CD4-positive, alpha-beta memory T cell (primary cell): ENCODE measurements around the gene MYO9A. TPM values are rescaled to one million over a fixed set of nuclear protein-coding genes. Genes with fewer than 3 reads are reported as not detected.

Experiments used
- CTCF ChIA-PET: fragments of 350-600 bp; sonication (Branson Sonifier 250); formaldehyde crosslinking; loops from one replicate; lab custom pipeline; 2021; ENCODE audit warnings: inconsistent platforms; ENCODE audit not compliant: partially characterized antibody; lab: Charles Lee
- POLR2A ChIA-PET: fragments of 350-600 bp; sonication (Branson Sonifier 250); formaldehyde crosslinking; loops from one replicate; lab custom pipeline; 2021; ENCODE audit not compliant: partially characterized antibody; lab: Charles Lee
- DNase-seq, 5 donors: peaks; one replicate each; pipeline versions ENCODE4 v3.0.0 to v3.0.0-alpha.2; 2020 to 2022; ENCODE audit warnings: mixed read lengths in 1 of 5
- H3K27ac ChIP-seq: one replicate; pipeline ENCODE4 v1.7.0; 2013; ENCODE audit warnings: low read depth, low read length
- H3K27me3 ChIP-seq: 2 replicates; pipeline ENCODE4 v1.7.0; 2013; ENCODE audit warnings: mild to moderate bottlenecking, low read length, moderate library complexity; ENCODE audit not compliant: insufficient read depth
- H3K36me3 ChIP-seq: 2 replicates; pipeline ENCODE4 v1.7.0; 2013; ENCODE audit warnings: mild to moderate bottlenecking, low read length, moderate library complexity; ENCODE audit not compliant: insufficient read depth
- H3K4me1 ChIP-seq: 2 replicates; pipeline ENCODE4 v1.7.0; 2013; ENCODE audit warnings: mild to moderate bottlenecking, low read length, moderate library complexity; ENCODE audit not compliant: insufficient read depth
- H3K4me3 ChIP-seq, 2 donors: one replicate each; pipeline ENCODE4 v1.7.0; 2013; ENCODE audit warnings: low read length in 2 of 2, mild to moderate bottlenecking in 1 of 2
- H3K9me3 ChIP-seq, 2 donors: one replicate each; pipeline ENCODE4 v1.7.0; 2013; ENCODE audit warnings: low read length in 2 of 2, control low read depth in 1 of 2; ENCODE audit not compliant: control insufficient read depth in 1 of 2
- H3K27ac Mint-ChIP-seq, 7 donors: one replicate each; pipeline ENCODE4 v1.8.0; 2020 to 2021; ENCODE audit warnings: mixed read lengths in 7 of 7, mild to moderate bottlenecking in 6 of 7, inconsistent platforms in 3 of 7, moderate library complexity in 3 of 7
- H3K27me3 Mint-ChIP-seq, 2 donors: one replicate each; pipeline ENCODE4 v1.8.0; 2020 to 2021; ENCODE audit warnings: mixed read lengths in 2 of 2
- H3K36me3 Mint-ChIP-seq, 2 donors: one replicate each; pipeline ENCODE4 v1.8.0; 2020 to 2021; ENCODE audit warnings: mixed read lengths in 2 of 2, inconsistent platforms in 1 of 2, mild to moderate bottlenecking in 1 of 2
- H3K4me1 Mint-ChIP-seq, 4 donors: one replicate each; pipeline ENCODE4 v1.8.0; 2020 to 2021; ENCODE audit warnings: mixed read lengths in 4 of 4, mild to moderate bottlenecking in 1 of 4
- H3K4me3 Mint-ChIP-seq, 8 donors: one replicate each; pipeline ENCODE4 v1.8.0; 2020 to 2021; ENCODE audit warnings: mixed read lengths in 8 of 8, mild to moderate bottlenecking in 7 of 8, moderate library complexity in 6 of 8, inconsistent platforms in 3 of 8
- H3K9me3 Mint-ChIP-seq, 8 donors: one replicate each; pipeline ENCODE4 v1.8.0; 2020 to 2021; ENCODE audit warnings: mixed read lengths in 8 of 8, mild to moderate bottlenecking in 5 of 8, inconsistent platforms in 3 of 8, moderate library complexity in 1 of 8
- intact Hi-C: fragments of 100-400 bp; cut with micrococcal nuclease; formaldehyde crosslinking; loops from one replicate; pipeline ENCODE4 v1.15.1; 2023
- polyA plus RNA-seq, 2 donors: library from polyadenylated mRNA; unstranded; fragments of 300-500 nt; fragmentation: Illumina TruSeq; gene quantifications; one replicate each; pipeline ENCODE4 v1.2.3, GENCODE V29; 2021
- total RNA-seq, 2 experiments: library from RNA; stranded (reverse); gene quantifications; one replicate each; pipeline ENCODE4 v1.2.3, GENCODE V29; 2021

The MYO9A gene
- total and polyA plus RNA-seq, 4 experiments from 2014 or later = 7.8 to 44.0 (median 28.0) TPM

GRCh38 chr15:71800835-71801745 lies 316.9 kb downstream of the MYO9A start:
- no peak overlapping the region for H3K27ac Mint-ChIP-seq
- H3K4me1 Mint-ChIP-seq = no peaks in the 10 kb centered on the region
- peak in 1 of 5 donors; percentile 12 for DNase-seq

GRCh38 chr15:71800190-71800589 lies 317.8 kb downstream of the MYO9A start:
- ChIA-PET CTCF (interaction anchor here (2.4 kb wide), 1 partner anchor 56 kb away, joined by 9 read pairs; no protein-coding TSS in a partner anchor), POLR2A (no interaction called here)
- Mint-ChIP-seq H3K4me3 (no peak overlapping the region), H3K36me3 (no peaks in the 10 kb centered on the region), H3K9me3 (no peaks in the 10 kb centered on the region), H3K27me3 (peaks cover 11 to 18% of the 10 kb centered on the region in 2 donors), H3K27ac (no peak overlapping the region), H3K4me1 (no peaks in the 10 kb centered on the region)
- Histone ChIP-seq H3K27me3 (peaks cover 5% of the 10 kb centered on the region), H3K4me3 (no peak overlapping the region), H3K9me3 (no peaks in the 10 kb centered on the region), H3K4me1 (no peaks in the 10 kb centered on the region), H3K36me3 (no peaks in the 10 kb centered on the region), H3K27ac (no peak overlapping the region)
- intact Hi-C loops = no loop called here
- DNase-seq = no peak

More at GRCh38 chr15:71800835-71801745, 316.9 kb downstream of the MYO9A start:
- Histone ChIP-seq H3K36me3 (no peaks in the 10 kb centered on the region), H3K4me1 (no peaks in the 10 kb centered on the region), H3K4me3 (no peak overlapping the region), H3K27me3 (peaks cover 5% of the 10 kb centered on the region), H3K27ac (no peak overlapping the region), H3K9me3 (no peaks in the 10 kb centered on the region)
- Mint-ChIP-seq H3K4me3 (no peak overlapping the region), H3K27me3 (peaks cover 13 to 19% of the 10 kb centered on the region in 2 donors), H3K36me3 (no peaks in the 10 kb centered on the region), H3K9me3 (no peaks in the 10 kb centered on the region)
- ChIA-PET POLR2A (no interaction called here), CTCF (interaction anchor here (0.6 to 2.4 kb wide), 2 partner anchors 20 to 57 kb away, joined by 3 to 9 read pairs; no protein-coding TSS in a partner anchor)
- intact Hi-C loops = no loop called here

GRCh38 chr15:71798641-71799040 lies 319.3 kb downstream of the MYO9A start:
- ChIA-PET POLR2A (no interaction called here), CTCF (interaction anchor here (0.7 to 1.4 kb wide), 2 partner anchors 18 to 47 kb away, joined by 4 read pairs; no protein-coding TSS in a partner anchor)
- H3K4me3 Mint-ChIP-seq = no peak overlapping the region
- H3K36me3 Mint-ChIP-seq = no peaks in the 10 kb centered on the region
- no peaks in the 10 kb centered on the region for H3K4me1 Mint-ChIP-seq
- Histone ChIP-seq H3K27ac (no peak overlapping the region), H3K4me1 (no peaks in the 10 kb centered on the region), H3K36me3 (no peaks in the 10 kb centered on the region), H3K27me3 (peaks cover 5% of the 10 kb centered on the region), H3K4me3 (no peak overlapping the region), H3K9me3 (no peaks in the 10 kb centered on the region)
- H3K27me3 Mint-ChIP-seq = peaks cover 11 to 18% of the 10 kb centered on the region in 2 donors
- H3K27ac Mint-ChIP-seq = no peak overlapping the region
- intact Hi-C loops = no loop called here
- no peaks in the 10 kb centered on the region for H3K9me3 Mint-ChIP-seq
- no peak for DNase-seq

GRCh38 chr15:71792521-71792920 lies 325.4 kb downstream of the MYO9A start:
- Histone ChIP-seq H3K27me3 (no peaks in the 10 kb centered on the region), H3K36me3 (no peaks in the 10 kb centered on the region), H3K27ac (no peak overlapping the region), H3K4me3 (no peak overlapping the region), H3K4me1 (no peaks in the 10 kb centered on the region), H3K9me3 (no peaks in the 10 kb centered on the region)
- H3K36me3 Mint-ChIP-seq = no peaks in the 10 kb centered on the region
- DNase-seq = no peak
- intact Hi-C loops = no loop called here
- ChIA-PET POLR2A (no interaction called here), CTCF (interaction anchor here (1.6 kb wide), 1 partner anchor 11 kb away, joined by 5 read pairs; no protein-coding TSS in a partner anchor)
- H3K9me3 Mint-ChIP-seq = no peaks in the 10 kb centered on the region
- H3K27ac Mint-ChIP-seq = no peak overlapping the region
- peaks cover 5% of the 10 kb centered on the region in 2 donors for H3K27me3 Mint-ChIP-seq
- H3K4me3 Mint-ChIP-seq = no peak overlapping the region
- no peaks in the 10 kb centered on the region for H3K4me1 Mint-ChIP-seq

GRCh38 chr15:71791975-71792374 lies 326.0 kb downstream of the MYO9A start:
- Mint-ChIP-seq H3K4me1 (no peaks in the 10 kb centered on the region), H3K36me3 (no peaks in the 10 kb centered on the region), H3K27me3 (peaks cover 5% of the 10 kb centered on the region in 2 donors), H3K9me3 (no peaks in the 10 kb centered on the region), H3K27ac (no peak overlapping the region), H3K4me3 (peak overlapping the region in 1 of 8 donors; percentile 32)
- intact Hi-C loops = no loop called here
- H3K4me1 ChIP-seq = no peaks in the 10 kb centered on the region
- no peak overlapping the region for H3K27ac ChIP-seq
- CTCF ChIA-PET = interaction anchor here (1.1 to 1.6 kb wide), 2 partner anchors 11 to 365 kb away, joined by 3 to 5 read pairs; no protein-coding TSS in a partner anchor
- DNase-seq = no peak
- no peaks in the 10 kb centered on the region for H3K9me3 ChIP-seq
- H3K4me3 ChIP-seq = no peak overlapping the region
- no peaks in the 10 kb centered on the region for H3K27me3 ChIP-seq
- POLR2A ChIA-PET = no interaction called here
- no peaks in the 10 kb centered on the region for H3K36me3 ChIP-seq

- CTCF ChIA-PET = interaction anchor here (0.8 to 2.9 kb wide), 2 partner anchors 10 to 46 kb away, joined by 3 to 11 read pairs; no protein-coding TSS in a partner anchor
- DNase-seq = no peak
- POLR2A ChIA-PET = no interaction called here
These were observed 327.9 kb downstream of the MYO9A start for GRCh38 chr15:71790081-71790480.

GRCh38 chr15:71789616-71790015 lies 328.3 kb downstream of the MYO9A start:
- H3K27me3 ChIP-seq = no peaks in the 10 kb centered on the region
- peak overlapping the region in 1 of 7 donors; percentile 23 for H3K27ac Mint-ChIP-seq
- intact Hi-C loops = no loop called here
- no peak overlapping the region for H3K4me3 ChIP-seq
- POLR2A ChIA-PET = no interaction called here
- DNase-seq = no peak
- H3K9me3 Mint-ChIP-seq = no peaks in the 10 kb centered on the region
- H3K27ac ChIP-seq = no peak overlapping the region
- no peaks in the 10 kb centered on the region for H3K4me1 Mint-ChIP-seq
- CTCF ChIA-PET = interaction anchor here (0.8 to 2.9 kb wide), 3 partner anchors 10 to 367 kb away, joined by 3 to 11 read pairs (median 7); no protein-coding TSS in a partner anchor
- H3K4me1 ChIP-seq = no peaks in the 10 kb centered on the region
- H3K9me3 ChIP-seq = no peaks in the 10 kb centered on the region
- H3K36me3 ChIP-seq = no peaks in the 10 kb centered on the region
- H3K36me3 Mint-ChIP-seq = no peaks in the 10 kb centered on the region
- H3K4me3 Mint-ChIP-seq = no peak overlapping the region
- peaks cover 5 to 6% of the 10 kb centered on the region in 2 donors for H3K27me3 Mint-ChIP-seq

More at GRCh38 chr15:71790081-71790480, 327.9 kb downstream of the MYO9A start:
- Mint-ChIP-seq H3K27me3 (peaks cover 5% of the 10 kb centered on the region in 2 donors), H3K36me3 (no peaks in the 10 kb centered on the region), H3K9me3 (no peaks in the 10 kb centered on the region), H3K4me1 (no peaks in the 10 kb centered on the region), H3K27ac (no peak overlapping the region), H3K4me3 (no peak overlapping the region)
- Histone ChIP-seq H3K4me1 (no peaks in the 10 kb centered on the region), H3K4me3 (no peak overlapping the region), H3K27ac (no peak overlapping the region), H3K9me3 (no peaks in the 10 kb centered on the region), H3K27me3 (no peaks in the 10 kb centered on the region), H3K36me3 (no peaks in the 10 kb centered on the region)
- intact Hi-C loops = no loop called here
